HFF-Myc (cell line): ENCODE measurements around the gene SLC18A3.

Experiments
- DNase-seq: peaks from one replicate; pipeline ENCODE4 v3.0.0-alpha.2; 2011; ENCODE audit warnings: low read depth; ENCODE audit errors: extremely low read depth
- H3K4me3 ChIP-seq: replicated peaks from 2 replicates; pipeline ENCODE4 v1.5.1; 2011; ENCODE audit warnings: low read depth, mild to moderate bottlenecking, control low read depth, low read length
- TF ChIP-seq, protein P1 (sequence below): IDR thresholded peaks from 2 replicates; pipeline ENCODE4 v1.5.1; 2012; ENCODE audit warnings: mild to moderate bottlenecking, low read depth, low read length, control low read depth; ENCODE audit errors: missing control alignments

The SLC18A3 gene

DNA sequence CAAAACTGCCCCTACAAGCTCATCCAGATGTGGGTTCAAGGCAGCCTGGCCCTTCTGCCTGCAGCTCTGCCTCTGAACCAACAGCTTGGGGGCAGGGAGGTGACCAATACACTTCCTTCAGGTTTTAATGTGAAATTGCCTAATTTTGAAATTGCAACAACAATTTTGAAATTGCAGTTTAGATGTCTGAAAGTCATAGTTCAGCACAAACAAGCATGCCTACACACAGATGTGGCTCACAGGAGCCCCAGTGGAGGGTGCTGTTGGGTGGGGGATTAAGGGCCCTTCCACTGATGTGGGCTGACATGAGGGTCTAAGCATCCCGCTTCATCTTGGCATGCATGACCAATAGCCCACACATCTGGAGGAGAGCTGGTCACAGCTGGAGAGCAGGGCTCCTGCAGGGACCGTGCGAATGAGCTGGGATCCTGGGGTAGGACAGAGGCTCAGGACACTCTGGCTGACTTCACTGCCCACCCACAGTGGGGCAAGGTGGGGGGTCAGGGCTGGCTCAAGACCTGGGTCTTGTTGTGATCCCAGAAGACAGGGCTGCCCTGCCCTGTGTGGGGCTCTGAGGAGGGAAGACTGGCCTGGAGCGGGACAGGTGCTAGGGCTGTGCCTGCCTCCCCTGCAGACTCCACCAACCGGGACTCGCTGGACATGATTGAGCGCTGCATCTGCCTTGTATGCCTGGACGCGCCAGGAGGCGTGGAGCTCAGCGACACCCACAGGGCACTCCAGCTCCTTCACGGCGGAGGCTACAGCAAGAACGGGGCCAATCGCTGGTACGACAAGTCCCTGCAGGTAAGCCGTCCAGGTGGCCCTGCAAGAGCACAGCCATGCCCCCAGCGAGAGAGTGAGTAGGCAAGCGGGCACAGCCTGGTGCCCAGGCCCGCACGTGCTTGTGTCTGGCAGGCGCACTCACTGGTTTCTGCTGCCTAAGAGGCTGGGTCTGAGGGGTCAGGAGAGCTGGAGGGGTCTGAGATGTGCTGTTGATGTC is 36.1 kb downstream of the SLC18A3 start:
- no peak overlapping the region for H3K4me3 ChIP-seq
- DNase-seq, result no peak
- TF ChIP-seq, protein P1, sequence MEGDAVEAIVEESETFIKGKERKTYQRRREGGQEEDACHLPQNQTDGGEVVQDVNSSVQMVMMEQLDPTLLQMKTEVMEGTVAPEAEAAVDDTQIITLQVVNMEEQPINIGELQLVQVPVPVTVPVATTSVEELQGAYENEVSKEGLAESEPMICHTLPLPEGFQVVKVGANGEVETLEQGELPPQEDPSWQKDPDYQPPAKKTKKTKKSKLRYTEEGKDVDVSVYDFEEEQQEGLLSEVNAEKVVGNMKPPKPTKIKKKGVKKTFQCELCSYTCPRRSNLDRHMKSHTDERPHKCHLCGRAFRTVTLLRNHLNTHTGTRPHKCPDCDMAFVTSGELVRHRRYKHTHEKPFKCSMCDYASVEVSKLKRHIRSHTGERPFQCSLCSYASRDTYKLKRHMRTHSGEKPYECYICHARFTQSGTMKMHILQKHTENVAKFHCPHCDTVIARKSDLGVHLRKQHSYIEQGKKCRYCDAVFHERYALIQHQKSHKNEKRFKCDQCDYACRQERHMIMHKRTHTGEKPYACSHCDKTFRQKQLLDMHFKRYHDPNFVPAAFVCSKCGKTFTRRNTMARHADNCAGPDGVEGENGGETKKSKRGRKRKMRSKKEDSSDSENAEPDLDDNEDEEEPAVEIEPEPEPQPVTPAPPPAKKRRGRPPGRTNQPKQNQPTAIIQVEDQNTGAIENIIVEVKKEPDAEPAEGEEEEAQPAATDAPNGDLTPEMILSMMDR, result no peak

DNA sequence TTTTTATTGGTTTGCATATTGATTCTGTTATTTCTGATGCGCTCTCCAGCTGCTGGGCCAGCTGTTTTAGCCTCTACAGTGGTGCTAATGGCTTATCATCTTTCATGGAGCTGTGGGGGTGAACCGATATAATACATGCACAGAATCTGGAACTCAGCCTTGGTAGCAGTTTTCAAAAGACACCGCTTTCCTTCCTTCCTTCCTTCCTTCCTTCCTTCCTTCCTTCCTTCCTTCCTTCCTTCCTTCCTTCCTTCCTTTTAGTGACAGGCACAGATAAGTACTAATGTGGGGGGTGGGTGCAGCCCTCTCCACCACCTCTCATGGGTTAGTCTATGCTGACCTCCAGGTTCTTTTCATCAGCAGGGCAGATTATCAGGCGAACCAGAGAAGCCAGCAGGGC is 37.4 kb downstream of the SLC18A3 start:
- TF ChIP-seq, protein P1, result no peak
- no peak for DNase-seq
- H3K4me3 ChIP-seq, result no peak overlapping the region

DNA sequence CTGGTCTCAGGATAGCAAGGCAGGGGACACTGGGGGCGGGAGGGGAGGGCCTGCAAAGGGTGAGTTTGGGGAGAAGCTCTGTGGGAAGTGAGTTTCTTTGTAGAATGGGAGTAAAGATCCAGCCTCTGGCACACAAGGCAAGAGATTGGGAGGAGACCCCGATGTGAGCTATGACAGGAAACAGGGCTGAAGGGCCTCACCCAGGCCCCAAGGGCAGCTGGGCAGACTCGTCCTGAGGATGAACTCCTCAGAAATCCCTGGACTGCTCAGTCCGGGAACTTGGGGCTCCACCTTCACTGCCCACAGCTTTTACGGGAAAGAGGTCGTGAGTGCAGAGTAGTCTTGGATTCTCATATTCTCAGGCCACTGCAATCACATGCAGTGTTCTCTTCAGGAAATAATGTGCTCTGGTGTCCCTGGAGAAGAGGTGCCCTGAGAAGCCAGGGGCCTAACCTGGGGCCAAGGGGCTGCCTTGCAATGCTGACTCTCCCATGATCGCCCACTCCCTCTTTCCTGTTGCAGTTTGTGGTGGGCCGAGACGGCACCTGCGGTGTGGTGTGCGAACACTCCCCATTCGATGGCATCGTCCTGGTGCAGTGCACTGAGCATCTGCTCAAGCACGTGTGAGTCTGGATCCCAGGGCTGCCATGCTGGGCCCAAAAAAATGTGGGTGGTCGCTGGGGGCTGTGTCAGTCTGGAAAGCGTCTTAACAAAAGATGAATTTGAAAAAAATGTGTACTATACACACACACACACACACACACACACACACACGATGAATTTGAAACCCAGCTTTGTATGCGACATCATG is 38.1 kb downstream of the SLC18A3 start:
- no peak overlapping the region for H3K4me3 ChIP-seq
- TF ChIP-seq, protein P1, result no peak
- DNase-seq, result no peak

DNA sequence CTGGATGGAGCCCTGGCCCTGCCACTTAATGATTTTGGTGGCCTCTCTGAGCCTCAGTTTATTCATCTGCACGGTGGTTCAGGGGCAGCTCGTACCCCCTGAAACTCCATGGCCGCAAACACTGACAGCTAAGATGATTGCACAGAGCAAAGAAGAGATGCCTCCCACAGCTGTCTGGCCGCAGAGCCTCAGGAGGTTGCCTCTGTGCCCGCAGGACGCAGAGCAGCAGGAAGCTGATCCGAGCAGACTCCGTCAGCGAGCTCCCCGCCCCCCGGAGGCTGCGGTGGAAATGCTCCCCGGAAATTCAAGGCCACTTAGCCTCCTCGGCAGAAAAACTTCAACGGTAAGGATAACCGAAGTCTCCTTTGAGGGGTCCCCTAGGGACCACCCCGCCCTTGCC is 39.2 kb downstream of the SLC18A3 start:
- no peak for DNase-seq
- TF ChIP-seq, protein P1, result no peak
- H3K4me3 ChIP-seq, result no peak overlapping the region

DNA sequence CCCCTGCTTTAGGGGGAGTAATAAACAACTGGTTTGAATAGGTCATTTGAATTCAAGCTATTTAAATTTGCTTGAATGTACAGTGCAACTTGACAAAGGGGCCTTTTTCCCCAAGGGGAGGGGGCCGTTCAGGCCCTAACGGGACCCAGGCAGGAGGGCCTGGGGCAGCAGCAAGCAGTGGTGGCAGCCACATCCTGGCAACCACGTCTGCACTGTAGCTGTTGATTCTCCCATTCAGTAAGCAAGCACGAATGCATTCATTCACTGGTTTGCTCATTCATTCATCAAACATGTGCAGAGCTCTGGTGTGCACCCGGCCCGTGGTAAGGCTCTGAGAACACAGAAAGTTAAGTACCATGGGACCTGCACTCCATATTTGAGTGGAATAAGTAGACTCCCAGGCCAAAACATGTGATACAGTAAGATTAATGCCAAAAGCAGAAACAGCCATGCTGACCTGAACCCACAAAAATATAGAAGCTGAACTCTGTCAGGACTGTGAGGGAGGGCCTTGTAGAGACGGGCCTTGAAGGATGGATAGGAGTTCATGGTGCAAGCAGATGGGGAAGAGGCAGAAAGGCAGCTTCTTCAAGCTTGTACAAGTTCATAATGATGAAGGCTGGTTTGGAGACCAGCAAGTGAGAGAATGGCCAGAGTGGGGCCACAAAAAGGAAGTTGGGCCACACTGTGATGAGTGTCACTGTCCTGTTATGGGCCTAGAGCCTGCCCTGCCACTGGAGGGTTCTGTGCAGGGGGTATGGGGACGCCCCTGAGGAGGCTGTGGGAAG is 40.0 kb downstream of the SLC18A3 start:
- TF ChIP-seq, protein P1, result no peak

DNA sequence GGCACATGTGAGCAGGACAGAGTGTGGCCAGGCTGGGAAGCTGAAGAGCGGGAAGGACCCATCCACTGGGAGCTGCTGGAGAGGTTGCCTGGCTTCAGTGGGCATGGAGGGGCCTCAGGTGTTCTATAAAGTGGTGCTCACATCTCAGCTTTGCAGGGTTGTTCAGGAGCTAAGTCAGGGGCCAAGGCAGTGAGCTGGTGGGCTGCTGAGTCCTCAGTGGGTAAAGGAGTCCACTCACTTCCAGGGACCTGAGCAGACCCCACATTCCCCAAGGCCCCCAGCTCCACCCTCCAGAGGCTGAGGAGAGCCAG is 40.6 kb downstream of the SLC18A3 start:
- no peak overlapping the region for H3K4me3 ChIP-seq
- TF ChIP-seq, protein P1, result no peak
- no peak for DNase-seq

More for the DNA sequence above, 40.0 kb downstream of the SLC18A3 start:
- no peak overlapping the region for H3K4me3 ChIP-seq
- DNase-seq, result no peak
